Mucosa of gallbladder (tissue), 1 donor: ENCODE measurements around the gene C6orf15. TPM values are rescaled to one million over a fixed set of nuclear protein-coding genes. Genes with fewer than 3 reads are reported as not detected.

Experiments used
- DNase-seq: peaks from one replicate; pipeline ENCODE4 v3.0.0-alpha.2; 2020; ENCODE audit warnings: low spot score
- total RNA-seq: library from RNA; stranded (reverse); gene quantifications from one replicate; pipeline ENCODE4 v1.2.1, GENCODE V29; 2021
- donor health status: DM: no; HTN: no; CAD: no.

Gene C6orf15
- total RNA-seq, 1 donor from 2014 or later, result not detected

DNA sequence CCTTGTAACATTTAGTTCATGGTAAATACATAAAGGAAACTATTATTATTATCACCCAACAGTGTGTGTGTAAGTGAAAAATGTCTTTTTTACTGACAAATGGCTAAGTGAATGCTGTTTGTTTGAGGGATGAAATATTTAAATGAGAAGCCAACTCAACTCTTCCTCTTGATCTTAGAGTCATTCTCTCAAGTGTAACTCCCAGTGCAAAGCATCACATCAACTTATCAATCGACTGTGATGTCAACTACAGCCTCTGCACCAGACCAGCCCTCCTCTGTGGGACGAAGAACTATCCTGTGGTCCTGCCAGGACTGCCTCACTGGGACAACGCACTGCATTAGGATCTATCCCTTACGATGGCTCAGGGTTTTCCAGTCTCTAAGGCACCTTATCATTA is 5.3 kb downstream of the C6orf15 start:
- DNase-seq, result no peak

DNA sequence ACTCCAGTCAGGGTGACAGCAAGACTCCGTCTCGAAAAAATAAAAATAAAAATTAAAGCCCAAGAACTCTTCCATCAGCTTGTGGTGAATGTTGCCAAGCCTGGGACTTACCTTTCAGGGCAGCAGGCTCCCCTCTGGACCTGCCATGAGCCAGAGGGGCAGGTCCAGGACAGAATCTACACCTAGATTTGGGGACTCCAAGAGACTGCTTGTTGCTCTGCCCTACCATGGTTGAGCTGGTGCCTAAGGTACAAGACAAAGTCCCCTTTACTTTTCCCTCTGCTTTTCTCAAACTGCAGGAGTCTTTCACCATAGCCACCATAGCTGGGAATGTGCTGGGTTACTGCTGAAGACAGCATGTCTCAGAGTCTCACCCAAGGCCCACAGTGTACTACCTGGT is 9.2 kb downstream of the C6orf15 start:
- no peak for DNase-seq

DNA sequence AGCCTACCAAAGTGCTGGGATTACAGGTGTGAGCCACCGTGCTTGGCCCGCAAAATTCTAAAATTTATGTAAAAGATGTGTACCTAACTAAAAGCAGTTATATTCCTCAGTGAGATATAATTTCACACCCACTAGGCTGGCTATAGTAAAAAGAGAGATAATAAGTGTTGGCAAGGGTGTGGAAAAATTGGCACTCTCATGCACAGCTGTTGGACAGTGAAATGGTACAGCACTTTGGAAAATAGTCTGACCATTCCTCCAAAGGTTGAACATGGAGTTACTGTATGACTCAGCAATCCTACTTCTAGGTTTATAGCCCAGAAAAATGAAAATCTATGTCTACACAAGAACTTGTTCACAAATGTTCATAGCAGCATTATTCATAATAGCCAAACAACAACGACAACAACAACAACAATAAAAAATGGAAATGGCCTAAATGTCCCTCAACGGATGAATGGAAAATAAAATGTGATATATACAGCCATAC is 13.9 kb downstream of the C6orf15 start:
- no peak for DNase-seq

DNA sequence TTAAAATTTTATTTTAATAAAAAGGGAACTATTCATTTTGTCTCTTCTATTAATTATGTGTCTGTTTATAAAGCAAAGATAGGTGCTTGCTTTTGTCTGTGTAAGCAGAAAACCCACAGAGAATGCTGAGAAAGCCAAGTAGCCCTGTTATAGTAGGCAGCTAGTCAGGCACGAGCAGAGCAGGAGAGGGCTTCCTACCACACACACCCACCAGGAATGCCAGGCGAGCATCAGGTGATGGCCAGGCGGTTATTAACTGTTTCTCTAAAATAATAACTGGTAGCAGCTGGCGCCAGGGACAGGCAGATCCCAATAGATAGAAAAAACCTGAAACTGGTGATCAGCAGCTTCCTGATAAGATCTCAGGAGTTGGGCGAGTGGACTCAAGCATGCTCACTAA is 15.7 kb downstream of the C6orf15 start:
- DNase-seq, result no peak

DNA sequence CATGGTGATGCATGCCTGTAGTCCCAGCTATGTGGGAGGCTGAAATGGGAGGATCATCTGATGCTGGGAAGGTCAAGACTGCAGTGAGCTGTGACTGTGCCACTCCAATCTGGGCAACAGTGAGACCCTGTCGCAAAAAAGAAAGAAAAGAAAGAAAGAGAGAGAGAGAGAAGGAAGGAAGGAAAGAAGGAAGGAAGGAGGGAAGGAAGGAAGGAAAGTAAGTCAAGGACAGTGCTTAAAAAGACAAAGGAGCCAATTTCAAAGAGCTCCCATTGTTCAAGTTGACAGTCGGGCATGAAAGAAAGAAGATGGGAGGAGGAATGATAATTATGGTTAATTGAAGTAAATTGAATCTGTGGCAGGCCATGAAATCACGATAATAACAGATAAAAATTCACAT is 16.2 kb downstream of the C6orf15 start:
- no peak for DNase-seq

DNA sequence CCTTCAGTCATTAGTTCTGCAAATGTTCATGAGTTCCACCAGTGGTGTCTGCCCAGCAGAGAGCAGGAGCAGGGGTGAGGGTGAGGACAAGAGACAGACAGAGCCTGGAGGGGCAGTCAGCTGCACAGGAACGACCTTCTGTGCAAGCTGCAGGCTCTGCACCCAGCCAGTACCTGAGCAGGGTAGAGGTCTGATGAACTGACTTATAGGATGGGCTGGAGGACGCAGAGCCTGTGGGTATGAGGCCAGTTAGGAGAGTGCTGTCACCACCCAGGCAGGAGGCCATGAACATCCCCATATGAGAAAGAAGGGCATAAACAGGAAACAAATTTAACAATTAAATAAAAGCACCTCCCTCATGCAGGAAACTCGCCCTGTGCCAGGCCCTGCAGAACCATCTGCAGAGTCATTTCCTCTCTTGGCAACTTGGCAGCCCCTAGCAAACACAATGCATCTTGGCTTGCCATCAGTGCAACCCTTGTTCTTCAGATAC is 17.9 kb downstream of the C6orf15 start:
- DNase-seq, result peak; percentile 43

DNA sequence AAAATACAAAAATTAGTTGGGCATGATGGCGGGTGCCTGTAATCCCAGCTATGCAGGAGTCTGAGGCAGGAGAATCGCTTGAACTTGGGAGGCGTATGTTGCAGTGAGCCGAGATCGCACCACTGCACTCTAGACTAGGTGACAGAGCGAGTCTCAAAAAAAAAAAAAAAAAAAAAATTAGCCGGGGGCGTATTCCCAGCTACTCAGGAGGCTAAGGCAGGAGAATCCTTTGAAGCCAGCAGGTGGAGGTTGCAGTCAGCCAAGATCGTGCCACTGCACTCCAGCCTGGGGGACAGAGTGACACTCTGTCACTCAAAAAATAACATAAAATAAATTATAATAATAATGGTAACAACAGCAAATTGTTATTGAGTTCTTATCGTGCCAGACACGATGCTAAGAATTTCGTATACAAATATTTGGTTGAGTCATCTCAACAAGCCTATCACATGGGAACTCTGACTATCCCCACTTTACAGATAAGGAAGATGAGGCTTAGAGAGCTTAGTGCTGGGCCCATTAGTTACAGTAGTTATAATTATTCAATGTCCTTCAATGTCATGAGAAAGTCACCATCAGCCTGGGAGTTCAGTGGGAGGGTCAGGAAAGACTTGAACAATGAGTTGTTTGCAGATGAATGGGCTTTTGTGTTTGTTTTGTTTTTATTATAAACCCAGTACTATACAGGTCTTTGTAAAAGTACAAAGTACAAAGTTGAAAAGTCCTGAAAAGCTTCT is 19.4 kb downstream of the C6orf15 start:
- DNase-seq, result no peak

DNA sequence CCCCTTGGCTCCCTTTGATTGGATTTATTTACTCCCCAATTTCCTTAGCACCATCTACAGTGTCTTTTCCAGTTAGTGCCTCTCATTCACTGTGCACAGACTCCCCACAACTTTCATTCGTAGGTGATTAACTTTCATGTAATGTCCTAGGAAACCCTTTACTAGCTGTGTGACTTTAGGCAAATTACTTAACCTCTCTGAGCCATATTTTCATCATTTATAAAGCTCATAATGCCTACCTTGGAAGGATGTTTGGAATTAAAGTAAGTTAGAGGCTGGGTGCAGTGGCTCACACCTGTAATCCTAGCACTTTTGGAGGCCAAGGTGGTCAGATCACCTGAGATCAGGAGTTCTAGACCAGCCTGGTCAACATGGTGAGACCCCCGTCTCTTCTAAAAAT is 20.1 kb downstream of the C6orf15 start:
- no peak for DNase-seq

DNA sequence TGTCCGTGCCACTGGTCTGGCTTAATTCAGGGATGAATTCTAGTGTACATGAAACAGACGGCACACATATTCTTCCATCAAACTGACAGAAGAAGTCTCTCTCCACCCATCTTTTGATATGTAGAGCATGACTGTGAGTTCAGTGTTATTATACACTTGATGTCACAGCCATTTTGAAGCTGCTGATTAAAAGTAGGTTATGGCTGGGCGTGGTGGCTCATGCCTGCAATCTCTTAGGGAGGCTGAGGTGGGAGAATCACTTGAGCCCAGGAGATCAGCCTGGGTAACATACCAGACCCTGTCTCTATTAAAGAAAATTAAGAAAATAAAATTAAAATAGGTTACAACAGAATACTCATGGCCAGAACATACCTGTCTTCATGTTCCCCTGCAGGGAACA is 20.7 kb downstream of the C6orf15 start:
- no peak for DNase-seq

DNA sequence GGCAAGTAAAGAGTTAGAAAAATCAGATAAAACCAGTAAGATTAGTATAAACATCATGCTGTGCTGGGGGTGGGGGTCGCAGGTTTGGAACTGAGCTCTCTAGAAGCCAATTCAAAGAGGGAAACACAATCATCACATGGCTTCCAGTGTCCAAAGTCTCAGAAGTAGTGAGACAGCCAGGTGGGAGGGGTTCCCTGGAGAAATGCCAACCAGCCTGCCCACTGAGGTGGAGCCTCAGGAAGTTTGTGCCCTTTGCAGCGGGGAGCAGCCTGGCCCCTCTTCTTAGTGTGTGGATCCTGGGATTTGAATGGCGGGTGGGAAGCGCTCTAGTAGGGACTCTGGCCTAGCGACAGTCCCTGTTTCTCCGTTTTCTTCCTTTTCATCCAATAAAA is 21.4 kb downstream of the C6orf15 start:
- DNase-seq, result no peak

DNA sequence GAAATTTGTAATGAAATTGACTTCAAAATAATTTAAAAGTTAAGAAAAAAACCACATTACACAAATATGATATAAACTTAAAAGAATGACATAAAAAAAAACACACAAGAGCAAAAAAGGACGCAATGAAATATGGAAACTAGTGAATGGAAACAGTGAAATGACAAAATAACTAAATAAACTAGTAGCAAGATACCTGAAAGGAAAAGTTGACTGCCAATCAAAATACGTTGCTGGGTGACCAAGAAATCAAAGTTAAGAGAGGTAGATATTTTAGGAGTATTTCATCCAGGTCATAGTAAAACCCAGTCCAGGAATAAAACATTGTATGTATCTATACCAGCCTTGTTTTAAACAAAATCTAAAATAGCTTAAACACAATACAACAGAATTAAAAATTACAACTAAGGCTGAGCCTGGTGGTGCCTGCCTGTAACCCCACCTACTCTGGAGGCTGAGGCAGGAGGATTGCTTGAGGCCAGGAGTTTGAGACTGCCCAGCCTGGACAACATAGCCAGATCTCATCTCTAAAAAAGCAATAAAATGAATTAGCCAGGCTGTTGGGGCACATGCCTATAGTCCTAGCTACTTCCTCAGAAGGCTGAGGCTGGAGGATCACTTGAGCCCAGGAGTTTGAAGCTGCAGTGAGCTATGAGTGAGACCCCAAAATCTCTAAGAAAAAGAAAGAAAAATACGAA is 22.0 kb downstream of the C6orf15 start:
- DNase-seq, result no peak

DNA sequence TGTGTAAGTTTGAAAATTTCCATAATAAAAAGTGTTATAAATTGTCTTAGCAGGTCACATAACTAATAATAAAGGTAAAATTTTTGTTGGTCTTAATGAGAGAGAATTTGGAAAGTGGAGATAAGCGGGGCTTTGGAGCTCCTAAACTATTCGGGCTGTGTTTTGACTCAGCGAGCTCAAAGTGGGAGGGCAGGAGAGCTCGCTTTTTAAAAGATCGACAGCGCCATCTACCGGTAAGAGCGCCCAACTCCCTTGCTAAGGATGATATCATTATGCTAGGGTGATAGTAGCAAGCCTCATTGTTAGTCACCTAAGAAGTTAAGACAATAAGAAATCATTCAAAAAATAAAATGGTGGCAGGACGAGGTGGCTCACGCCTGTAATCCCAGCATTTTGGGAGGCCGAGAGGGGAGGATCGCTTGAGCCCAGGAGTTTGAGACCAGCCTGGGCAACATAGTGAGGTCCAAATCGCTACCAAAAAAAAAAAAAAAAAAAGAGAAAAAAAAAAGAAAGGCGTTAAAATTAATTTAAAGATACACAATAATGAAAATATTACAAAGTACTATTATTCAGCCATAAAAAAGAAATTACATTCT is 24.8 kb downstream of the C6orf15 start:
- peak; percentile 91 for DNase-seq

DNA sequence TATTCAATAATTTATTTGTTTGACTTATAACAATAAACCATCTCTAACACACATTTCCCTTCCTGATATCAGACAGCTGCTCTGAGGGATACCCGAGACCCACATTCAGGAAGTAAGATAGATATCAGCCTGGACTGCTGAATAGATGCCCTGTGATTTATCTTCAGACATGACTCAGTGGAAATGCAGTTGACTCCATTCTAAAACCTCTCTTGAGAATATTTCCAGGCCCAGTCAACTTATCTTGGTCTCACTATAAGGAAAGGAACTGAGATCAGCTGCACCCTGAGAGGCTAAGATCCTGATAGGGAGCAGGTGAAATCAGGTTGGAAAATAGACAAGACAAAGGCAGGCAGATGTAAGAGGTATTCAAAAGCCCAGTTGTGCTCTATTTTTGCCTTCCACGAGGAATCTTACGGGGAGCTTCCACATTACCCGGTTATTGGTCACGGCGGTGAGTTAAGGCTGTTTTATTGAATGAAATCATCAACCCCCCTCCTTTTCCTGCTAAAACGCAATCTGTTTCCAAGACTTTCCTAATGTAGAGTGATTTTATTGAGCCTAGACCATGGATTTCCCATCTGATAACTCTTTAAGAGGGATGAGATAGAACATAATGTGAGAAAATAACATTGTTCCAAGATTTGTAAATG is 25.5 kb downstream of the C6orf15 start:
- no peak for DNase-seq

DNA sequence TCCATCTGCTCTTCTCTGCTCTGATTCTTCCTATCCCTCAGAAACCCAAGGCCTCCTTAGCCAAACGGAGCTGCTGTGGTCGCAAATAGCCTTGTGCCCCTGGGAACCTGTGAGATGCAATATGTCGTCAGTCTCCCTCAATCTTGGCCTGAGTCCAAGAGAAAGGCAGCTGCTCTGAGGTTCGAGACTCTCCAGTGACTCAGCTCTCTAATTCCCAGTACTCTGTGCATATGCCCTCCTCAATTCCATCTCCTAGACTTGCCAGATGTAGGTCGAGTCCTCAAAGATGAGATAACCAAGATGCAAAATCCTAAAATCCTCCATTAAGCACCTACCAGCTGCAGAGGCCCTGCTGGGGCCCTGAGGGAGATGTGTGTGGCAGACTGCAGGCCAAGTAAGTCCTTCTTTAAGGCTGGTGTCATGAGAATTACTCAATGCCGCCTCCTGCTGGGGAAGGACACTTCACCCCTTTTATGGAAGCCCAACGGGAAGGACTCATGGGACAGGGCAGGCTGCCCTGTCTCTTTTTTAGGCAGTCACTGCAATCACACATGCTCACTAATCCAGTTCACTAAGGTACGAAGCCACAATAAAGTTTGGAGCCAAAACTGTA is 28.5 kb downstream of the C6orf15 start:
- DNase-seq, result peak; percentile 25

DNA sequence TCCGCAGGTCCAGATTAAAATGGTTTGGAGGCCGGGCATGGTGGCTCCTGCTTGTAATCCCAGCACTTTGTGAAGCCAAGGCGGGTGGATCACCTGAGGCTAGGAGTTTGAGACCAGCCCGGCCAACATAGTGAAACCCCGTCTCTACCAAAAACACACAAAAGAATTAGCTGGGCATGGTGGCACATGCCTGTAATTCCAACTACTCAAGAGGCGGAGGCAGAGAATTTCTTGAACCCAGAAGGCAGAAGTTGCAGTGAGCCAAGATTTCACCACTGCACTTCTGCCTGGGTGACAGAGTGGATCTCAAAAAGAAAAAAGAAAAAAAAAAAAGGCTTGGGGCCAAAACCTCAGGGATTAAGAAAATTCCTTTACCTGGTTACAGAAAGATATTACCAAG is 30.5 kb downstream of the C6orf15 start:
- no peak for DNase-seq

DNA sequence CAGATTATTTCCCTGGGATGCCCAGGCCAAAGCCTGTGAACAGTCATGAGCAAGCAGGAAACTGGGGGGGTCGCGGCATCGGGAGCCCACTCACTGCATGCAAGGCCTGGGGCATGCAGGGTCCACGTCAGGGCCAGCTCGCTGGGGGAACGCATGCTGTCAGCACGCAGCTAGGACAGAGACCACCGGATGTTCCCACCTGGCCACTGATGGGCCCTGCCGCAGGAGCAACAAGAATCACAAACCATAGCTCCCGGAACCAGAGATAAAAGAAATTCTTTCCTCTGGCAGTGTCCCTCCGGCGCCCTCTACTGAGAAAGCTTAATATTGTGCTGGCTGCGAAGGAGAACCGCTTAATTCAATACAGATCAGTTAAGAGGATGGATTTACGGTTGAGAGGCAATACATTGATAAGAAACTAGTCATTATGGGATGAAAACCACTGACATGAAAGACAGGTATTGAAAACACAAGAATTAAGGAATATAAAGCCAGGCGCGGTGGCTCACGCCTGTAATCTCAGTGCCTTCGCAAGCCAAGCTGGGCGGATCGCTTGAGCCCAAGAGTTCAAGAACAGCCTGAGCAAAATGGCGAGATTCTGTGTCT is 32.6 kb downstream of the C6orf15 start:
- DNase-seq, result peak; percentile 77

DNA sequence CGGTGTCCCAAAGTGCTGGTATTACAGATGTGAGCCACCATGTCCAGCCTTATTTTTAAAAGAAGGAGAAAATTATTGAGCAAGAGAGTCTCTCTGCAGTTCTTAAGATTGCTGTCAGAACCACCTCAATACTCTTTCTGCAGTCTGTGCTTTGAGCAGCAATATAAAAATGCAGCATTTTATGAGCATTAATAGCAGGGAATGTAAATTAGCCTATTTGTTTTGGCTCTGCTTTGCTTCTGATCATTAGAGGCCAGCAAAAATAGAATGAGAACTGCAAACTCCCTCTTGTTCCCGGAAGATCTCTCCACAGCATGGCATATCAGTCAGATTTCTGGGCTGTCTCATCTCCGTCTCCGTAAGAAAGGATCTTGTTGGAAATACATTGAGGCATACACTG is 35.8 kb downstream of the C6orf15 start:
- DNase-seq, result no peak

DNA sequence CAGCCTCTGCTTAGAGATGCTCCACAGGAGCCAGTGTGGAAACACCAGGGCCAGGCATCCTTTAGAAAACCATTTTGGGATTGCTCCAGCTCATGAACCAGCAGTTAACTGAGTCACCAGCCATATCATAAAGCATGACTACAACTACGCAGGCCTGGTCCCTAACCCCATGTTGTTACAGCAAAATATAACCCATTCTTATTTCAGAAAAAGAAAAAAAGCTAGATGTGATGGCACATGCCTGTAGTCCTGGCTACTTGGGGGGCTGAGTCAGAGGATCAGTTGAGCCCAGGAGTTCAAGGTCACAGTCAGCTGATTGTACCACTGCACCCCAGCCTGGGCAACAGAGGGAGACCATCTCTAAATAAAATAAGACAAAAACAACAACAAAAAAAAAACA is 36.8 kb downstream of the C6orf15 start:
- DNase-seq, result no peak

DNA sequence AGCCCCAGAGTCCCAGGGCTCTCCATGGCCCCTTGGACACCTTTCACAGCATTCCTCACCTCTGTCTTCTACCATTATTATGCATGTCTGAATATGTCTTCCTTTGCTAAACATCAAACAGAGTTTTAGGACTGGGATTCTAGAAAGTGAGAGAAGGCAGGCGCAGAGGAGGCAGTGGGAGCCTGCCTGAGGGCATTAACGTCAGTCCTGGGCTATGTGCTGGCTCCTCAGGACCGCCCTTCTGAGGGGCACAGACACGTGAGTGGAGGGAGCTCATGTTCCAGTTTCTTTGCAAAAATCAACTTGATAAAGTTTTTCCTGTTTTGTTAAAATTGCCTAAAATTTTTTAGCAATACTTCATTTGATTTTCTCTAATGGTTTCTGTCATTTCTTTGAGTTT is 38.0 kb downstream of the C6orf15 start:
- DNase-seq, result no peak

DNA sequence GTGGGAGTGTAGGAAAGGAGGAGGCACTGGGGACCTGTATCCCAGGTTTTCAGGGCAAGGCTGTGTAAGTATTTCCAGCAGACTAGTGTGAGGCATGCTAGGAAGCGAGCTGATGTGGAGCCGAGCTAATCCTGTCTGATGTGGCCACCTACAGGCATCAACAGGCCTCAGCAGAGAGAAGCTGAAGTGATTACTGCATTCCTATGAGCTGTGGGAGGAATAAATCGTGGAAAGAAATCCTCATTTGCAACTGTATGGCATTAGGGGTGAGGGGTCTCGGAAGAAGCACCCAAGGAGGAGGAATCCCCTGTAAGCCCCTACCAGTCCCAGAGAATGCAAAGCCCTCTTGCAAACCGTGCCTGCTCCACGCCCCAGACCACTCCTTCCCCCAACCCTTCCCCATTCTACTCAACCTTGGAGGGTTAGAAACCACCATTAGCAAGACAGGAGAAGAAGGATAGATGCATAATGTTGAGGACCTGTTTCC is 41.6 kb downstream of the C6orf15 start:
- peak; percentile 55 for DNase-seq

DNA sequence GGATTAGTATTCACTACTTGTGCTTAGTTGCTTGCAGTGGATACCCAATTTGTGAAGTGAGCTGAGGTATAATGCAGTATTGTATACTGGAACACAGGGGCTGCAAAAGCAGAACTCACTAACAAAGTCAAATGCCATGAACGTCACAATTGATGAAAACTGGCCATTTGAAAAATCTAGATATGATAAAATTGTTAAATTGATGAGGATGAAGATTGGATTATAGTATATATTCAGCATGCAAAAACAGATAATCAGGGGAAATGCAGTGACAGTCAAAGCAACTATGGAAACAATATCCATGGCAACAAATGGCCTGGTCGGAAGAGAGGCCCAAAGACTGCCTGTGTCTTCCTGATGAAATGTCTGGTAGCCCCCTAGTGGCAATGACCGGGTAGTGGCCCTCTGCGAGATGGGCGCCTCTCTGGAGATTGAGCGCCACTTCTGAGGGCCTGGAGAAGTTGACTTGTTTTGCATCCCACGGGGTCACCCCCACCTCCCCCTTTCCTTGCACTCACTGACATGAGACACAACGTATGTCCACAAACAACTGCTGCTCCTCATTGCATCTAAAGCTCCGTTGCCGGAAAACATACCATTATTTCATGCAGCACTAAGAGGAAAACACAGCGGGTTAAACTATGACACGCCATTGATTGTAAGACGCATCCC is 43.6 kb downstream of the C6orf15 start:
- peak; percentile 82 for DNase-seq
